Measurements from ENCODE around the gene HSD11B2. TPM values are rescaled to one million over a fixed set of nuclear protein-coding genes. Genes with fewer than 3 reads are reported as not detected.

The HSD11B2 gene
- total RNA-seq, 4 donors from 2014 or later: 0.20 to 2.9 (median 0.60) TPM; not detected in 1

- WGBS, 2 donors: 74 to 79% methylated on average over 4 of the region's 4 CpGs
- DNase-seq (ENCODE audit: low spot score in 2 of 2): no peak
- H3K27ac ChIP-seq: no peak overlapping the region
- no peaks in the 10 kb centered on the region for H3K36me3 ChIP-seq
- TF ChIP-seq CTCF (IDR thresholded peaks at IDR 0.05) (no peak), POLR2A (IDR thresholded peaks at IDR 0.05) (no peak), EP300 (IDR thresholded peaks at IDR 0.05) (no peak)
- H3K4me3 ChIP-seq: no peak overlapping the region
- H3K9me3 ChIP-seq: no peaks in the 10 kb centered on the region
- peaks cover 0 to 10% of the 10 kb centered on the region in 2 donors for H3K27me3 ChIP-seq
- peaks cover 0 to 22% (median 3%) of the 10 kb centered on the region in 4 donors for H3K4me1 ChIP-seq
Observed at GRCh38 chr16:67425580-67425979, 5.3 kb upstream of the HSD11B2 start.

- H3K27ac ChIP-seq: no peak overlapping the region
Observed at GRCh38 chr16:67426022-67426421, 4.9 kb upstream of the HSD11B2 start.

GRCh38 chr16:67426950-67427349 is 4.0 kb upstream of the HSD11B2 start:
- Histone ChIP-seq H3K4me1 (peaks cover 0 to 33% (median 11%) of the 10 kb centered on the region in 4 donors), H3K4me3 (no peak overlapping the region), H3K27me3 (peaks cover 0 to 10% of the 10 kb centered on the region in 2 donors), H3K9me3 (no peaks in the 10 kb centered on the region), H3K36me3 (no peaks in the 10 kb centered on the region), H3K27ac (no peak overlapping the region)
- 57 to 59% methylated on average over 7 of the region's 7 CpGs for whole genome bisulfite sequencing, 2 donors
- no peak for DNase-seq (ENCODE audit: low spot score in 2 of 2)
- TF ChIP-seq CTCF (IDR thresholded peaks at IDR 0.05): no peak
- TF ChIP-seq EP300 (IDR thresholded peaks at IDR 0.05): no peak
- no peak for TF ChIP-seq POLR2A (IDR thresholded peaks at IDR 0.05)

More at GRCh38 chr16:67426022-67426421, 4.9 kb upstream of the HSD11B2 start:
- Histone ChIP-seq H3K27me3 (peaks cover 0 to 10% of the 10 kb centered on the region in 2 donors), H3K36me3 (no peaks in the 10 kb centered on the region), H3K9me3 (no peaks in the 10 kb centered on the region), H3K4me3 (no peak overlapping the region), H3K4me1 (peaks cover 0 to 26% (median 5%) of the 10 kb centered on the region in 4 donors)
- no peak for DNase-seq (ENCODE audit: low spot score in 2 of 2)
- TF ChIP-seq CTCF (IDR thresholded peaks at IDR 0.05): no peak
- TF ChIP-seq POLR2A (IDR thresholded peaks at IDR 0.05): no peak
- no peak for TF ChIP-seq EP300 (IDR thresholded peaks at IDR 0.05)
- 86 to 88% methylated on average over 7 of the region's 7 CpGs for WGBS, 2 donors

- WGBS, 2 donors: 30 to 32% methylated on average over 11 of the region's 11 CpGs
- Histone ChIP-seq H3K9me3 (no peaks in the 10 kb centered on the region), H3K27ac (peak overlapping the region in 1 of 4 donors; percentile 73), H3K27me3 (peaks cover 0 to 10% of the 10 kb centered on the region in 2 donors), H3K4me3 (no peak overlapping the region), H3K4me1 (peaks cover 0 to 41% (median 12%) of the 10 kb centered on the region in 4 donors), H3K36me3 (no peaks in the 10 kb centered on the region)
- peak; percentile 44 to 57 for DNase-seq (ENCODE audit: low spot score in 2 of 2)
- TF ChIP-seq POLR2A (IDR thresholded peaks at IDR 0.05): no peak
- TF ChIP-seq CTCF (IDR thresholded peaks at IDR 0.05): peak; percentile 72 to 90 (median 77)
- TF ChIP-seq EP300 (IDR thresholded peaks at IDR 0.05): no peak
Observed at GRCh38 chr16:67428146-67428731, 2.7 kb upstream of the HSD11B2 start.

- Histone ChIP-seq H3K4me3 (no peak overlapping the region), H3K36me3 (no peaks in the 10 kb centered on the region), H3K27me3 (peaks cover 0 to 10% of the 10 kb centered on the region in 2 donors), H3K27ac (peak overlapping the region in 1 of 4 donors; percentile 73), H3K4me1 (peaks cover 0 to 34% (median 12%) of the 10 kb centered on the region in 4 donors), H3K9me3 (no peaks in the 10 kb centered on the region)
- no peak for DNase-seq (ENCODE audit: low spot score in 2 of 2)
- no peak for TF ChIP-seq POLR2A (IDR thresholded peaks at IDR 0.05)
- TF ChIP-seq CTCF (IDR thresholded peaks at IDR 0.05): no peak
- no peak for TF ChIP-seq EP300 (IDR thresholded peaks at IDR 0.05)
- 99 to 100% methylated on average over 3 of the region's 3 CpGs for WGBS, 2 donors
Observed at GRCh38 chr16:67429053-67429798, 1.7 kb upstream of the HSD11B2 start.

Measured in tibial nerve (tissue), 4 donors.